Pons (tissue), 1 donor: Measurements from ENCODE around the gene CTPS1.

ENCODE experiments used
- DNase-seq: peaks from one replicate; pipeline ENCODE4 v3.0.0-alpha.2; 2016; ENCODE audit warnings: low spot score

Gene CTPS1

GRCh38 chr1:40979241-40980067 lies at the start of gene CTPS1:
CTPS1 (plus strand) TSS chr1:40979696; CDS start chr1:40983291, 3,595 bp downstream.
- peak; percentile 91 for DNase-seq

- no peak for DNase-seq
These were observed 49.1 kb upstream of the CTPS1 start for GRCh38 chr1:40930174-40930964.

- DNase-seq: no peak
These were observed 47.9 kb upstream of the CTPS1 start for GRCh38 chr1:40931601-40932000.

GRCh38 chr1:40932006-40932405 lies 47.5 kb upstream of the CTPS1 start:
- no peak for DNase-seq

- DNase-seq: no peak
These were observed 42.6 kb upstream of the CTPS1 start for GRCh38 chr1:40936931-40937339.

- DNase-seq: no peak
These were observed 41.1 kb upstream of the CTPS1 start for GRCh38 chr1:40938393-40938792.

GRCh38 chr1:40939320-40940059 lies 40.0 kb upstream of the CTPS1 start:
- no peak for DNase-seq

GRCh38 chr1:40944326-40944725 lies 35.2 kb upstream of the CTPS1 start:
- no peak for DNase-seq

GRCh38 chr1:40944841-40945430 lies 34.6 kb upstream of the CTPS1 start:
- DNase-seq: no peak

GRCh38 chr1:40945491-40945973 lies 34.0 kb upstream of the CTPS1 start:
- DNase-seq: no peak

- DNase-seq: peak; percentile 76
These were observed 30.6 kb upstream of the CTPS1 start for GRCh38 chr1:40948741-40949443.

- no peak for DNase-seq
These were observed 29.9 kb upstream of the CTPS1 start for GRCh38 chr1:40949563-40949962.

- DNase-seq: peak; percentile 51
These were observed 27.4 kb upstream of the CTPS1 start for GRCh38 chr1:40951943-40952743.

GRCh38 chr1:40952744-40953315 lies 26.7 kb upstream of the CTPS1 start:
- no peak for DNase-seq

GRCh38 chr1:40954626-40955025 lies 24.9 kb upstream of the CTPS1 start:
- no peak for DNase-seq

GRCh38 chr1:40955266-40955665 lies 24.2 kb upstream of the CTPS1 start:
- no peak for DNase-seq

- no peak for DNase-seq
These were observed 23.1 kb upstream of the CTPS1 start for GRCh38 chr1:40956407-40956806.

- no peak for DNase-seq
These were observed 21.3 kb upstream of the CTPS1 start for GRCh38 chr1:40958210-40958609.

GRCh38 chr1:40965531-40965930 lies 14.0 kb upstream of the CTPS1 start:
- no peak for DNase-seq

GRCh38 chr1:40966417-40966816 lies 13.1 kb upstream of the CTPS1 start:
- DNase-seq: no peak
